IMR-90 (cell line): ENCODE results near the gene UXS1. TPM values are rescaled to one million over a fixed set of nuclear protein-coding genes. Genes with fewer than 3 reads are reported as not detected.

ENCODE experiments used
- ATAC-seq: fragments of 200-7000 bp; cut with Tn5 transposase; 2 replicates; pipeline ENCODE4 v1.9.1; 2020; ENCODE audit warnings: low read depth, mild to moderate bottlenecking, moderate library complexity
- BruUV-seq: library from RNA; stranded (reverse); fragments of 400-500 nt; replicated peaks from 2 replicates; lab custom pipeline; 2021; lab: Mats Ljungman, UMichigan
- CTCF ChIA-PET: fragments of 300-600 bp; formaldehyde crosslinking; extraction: SDS; loops from one replicate; lab custom pipeline; 2021; ENCODE audit warnings: antibody characterized with exemption; lab: Yijun Ruan, JAX
- POLR2A ChIA-PET: fragments of 300-600 bp; sonication (Branson Sonifier 250); formaldehyde crosslinking; loops from one replicate; lab custom pipeline; 2022; ENCODE audit warnings: antibody characterized with exemption; ENCODE audit not compliant: unreplicated experiment; lab: Charles Lee
- DNase-seq: peaks from one replicate; pipeline ENCODE4 v3.0.0; 2013
- H2AFZ ChIP-seq: replicated peaks from 2 replicates; pipeline ENCODE3; 2013; ENCODE audit warnings: low read length, mild to moderate bottlenecking; ENCODE audit not compliant: poor library complexity
- H2AK5ac ChIP-seq: 2 replicates; pipeline ENCODE4 v1.6.1; 2013; ENCODE audit warnings: low read depth, low read length, inconsistent platforms
- H2AK9ac ChIP-seq: replicated peaks from 2 replicates; pipeline ENCODE3; 2013; ENCODE audit warnings: mild to moderate bottlenecking, low read depth, low read length, moderate library complexity; ENCODE audit not compliant: poor library complexity
- H2BK120ac ChIP-seq: 2 replicates; pipeline ENCODE4 v1.6.1; 2013; ENCODE audit warnings: low read depth, low read length, inconsistent platforms
- H2BK15ac ChIP-seq: 3 replicates; pipeline ENCODE4 v1.6.1; 2013; ENCODE audit warnings: low read depth, low read length, inconsistent platforms
- H2BK20ac ChIP-seq: 2 replicates; pipeline ENCODE4 v1.6.1; 2013; ENCODE audit warnings: low read depth, mild to moderate bottlenecking, inconsistent platforms, low read length, moderate library complexity
- H2BK5ac ChIP-seq: 2 replicates; pipeline ENCODE4 v1.6.1; 2013; ENCODE audit warnings: mild to moderate bottlenecking, low read depth, low read length, inconsistent platforms; ENCODE audit not compliant: poor library complexity, severe bottlenecking
- H3K14ac ChIP-seq: replicated peaks from 2 replicates; pipeline ENCODE4 v1.6.1; 2013; ENCODE audit warnings: low read depth, low read length, inconsistent platforms
- H3K18ac ChIP-seq: 2 replicates; pipeline ENCODE4 v1.6.1; 2013; ENCODE audit warnings: low read depth, low read length, control low read depth
- H3K23ac ChIP-seq: 2 replicates; pipeline ENCODE4 v1.6.1; 2013; ENCODE audit warnings: low read depth, low read length, inconsistent platforms
- H3K27ac ChIP-seq: 2 replicates; pipeline ENCODE4 v1.5.1; 2013; ENCODE audit warnings: mild to moderate bottlenecking, control low read depth, low read length; ENCODE audit not compliant: insufficient read depth
- H3K27me3 ChIP-seq: 2 replicates; pipeline ENCODE4 v1.6.1; 2013; ENCODE audit warnings: low read length; ENCODE audit not compliant: control insufficient read depth, insufficient read depth
- H3K36me3 ChIP-seq: 2 replicates; pipeline ENCODE4 v1.6.1; 2013; ENCODE audit warnings: low read length, mixed read lengths; ENCODE audit not compliant: control insufficient read depth, insufficient read depth
- H3K4ac ChIP-seq: 2 replicates; pipeline ENCODE4 v1.6.1; 2013; ENCODE audit warnings: low read depth, low read length, inconsistent platforms
- H3K4me1 ChIP-seq: 2 replicates; pipeline ENCODE4 v1.6.1; 2013; ENCODE audit warnings: low read length, mixed read lengths; ENCODE audit not compliant: control insufficient read depth, insufficient read depth
- H3K4me2 ChIP-seq: 2 replicates; pipeline ENCODE4 v1.6.1; 2013; ENCODE audit warnings: low read depth, mild to moderate bottlenecking, control low read depth, low read length, moderate library complexity
- H3K4me3 ChIP-seq: 2 replicates; pipeline ENCODE4 v1.5.1; 2013; ENCODE audit warnings: low read depth, mild to moderate bottlenecking, control low read depth, low read length, moderate library complexity; ENCODE audit not compliant: insufficient read depth
- H3K56ac ChIP-seq: 2 replicates; pipeline ENCODE4 v1.6.1; 2013; ENCODE audit warnings: low read length, inconsistent platforms; ENCODE audit not compliant: insufficient read depth; ENCODE audit errors: extremely low read depth
- H3K79me1 ChIP-seq, 2 experiments: 2 replicates each; pipeline ENCODE4 v1.6.1; 2013; ENCODE audit warnings: low read length in 2 of 2, inconsistent platforms in 1 of 2, low read depth in 1 of 2
- H3K9ac ChIP-seq: 2 replicates; pipeline ENCODE4 v1.6.1; 2013; ENCODE audit warnings: low read depth, low read length, control low read depth
- H3K9me1 ChIP-seq: 2 replicates; pipeline ENCODE4 v1.6.1; 2013; ENCODE audit warnings: low read length, inconsistent platforms; ENCODE audit not compliant: insufficient read depth
- H3K9me3 ChIP-seq: 2 replicates; pipeline ENCODE4 v1.6.1; 2013; ENCODE audit warnings: low read length; ENCODE audit not compliant: control insufficient read depth, insufficient read depth
- H4K20me1 ChIP-seq: 2 replicates; pipeline ENCODE4 v1.6.1; 2013; ENCODE audit warnings: low read length, inconsistent platforms; ENCODE audit not compliant: insufficient read depth
- H4K5ac ChIP-seq: 2 replicates; pipeline ENCODE4 v1.6.1; 2013; ENCODE audit warnings: mild to moderate bottlenecking, low read depth, low read length, control low read depth
- H4K8ac ChIP-seq, 2 experiments: 2 replicates each; pipeline ENCODE4 v1.6.1; 2013; ENCODE audit warnings: low read depth in 2 of 2, low read length in 2 of 2, control low read depth in 1 of 2, inconsistent platforms in 1 of 2
- H4K91ac ChIP-seq: 2 replicates; pipeline ENCODE4 v1.6.1; 2013; ENCODE audit warnings: low read depth, low read length, inconsistent platforms; ENCODE audit not compliant: insufficient read depth
- CEBPB ChIP-seq: IDR thresholded peaks from 2 replicates; pipeline ENCODE4 v1.6.1; 2012; ENCODE audit warnings: low read depth, low read length, improper control_type of control experiment
- CHD1 ChIP-seq: IDR thresholded peaks from 2 replicates; pipeline ENCODE4 v1.6.1; 2012; ENCODE audit warnings: low read depth, low read length, improper control_type of control experiment
- ELK1 ChIP-seq: fragments of 150-350 bp; IDR thresholded peaks from 2 replicates; pipeline ENCODE4 v1.6.1; 2016; ENCODE audit warnings: low read depth, mild to moderate bottlenecking, low read length, moderate library complexity, borderline replicate concordance
- FOS ChIP-seq: fragments of 150-350 bp; IDR thresholded peaks from 2 replicates; pipeline ENCODE4 v1.6.1; 2016; ENCODE audit warnings: low read depth, low read length
- MXI1 ChIP-seq: IDR thresholded peaks from 2 replicates; pipeline ENCODE4 v1.6.1; 2012; ENCODE audit warnings: low read depth, mild to moderate bottlenecking, low read length, moderate library complexity, borderline replicate concordance
- POLR2A ChIP-seq: IDR thresholded peaks from 2 replicates; pipeline ENCODE4 v1.6.1; 2012; ENCODE audit warnings: mild to moderate bottlenecking, low read depth, low read length
- USF2 ChIP-seq: fragments of 150-350 bp; IDR thresholded peaks from 2 replicates; pipeline ENCODE4 v1.6.1; 2017; ENCODE audit warnings: mild to moderate bottlenecking, antibody characterized with exemption, low read length, low read depth
- WGBS, 2 experiments: methylation state at CpG; one replicate each; pipeline versions ENCODE4 v1.1.5 to v1.1.7; 2013; ENCODE audit warnings: missing lambda C conversion rate in 2 of 2; ENCODE audit not compliant: insufficient read length in 1 of 2; ENCODE audit errors: extremely low coverage in 2 of 2; 5-methylcytosine and 5-hydroxymethylcytosine counted together
- dilution Hi-C: fragments of 300-500 bp; cut with HindIII; formaldehyde crosslinking; loops from one replicate; pipeline ENCODE4 v1.14.3; 2018; ENCODE audit warnings: low sequenced_read_pairs; ENCODE audit not compliant: unreplicated experiment
- in situ Hi-C: fragments of 300-500 bp; cut with MboI; formaldehyde crosslinking; loops from 3 replicates; pipeline ENCODE4 v1.14.3; 2019; ENCODE audit warnings: low sequenced_read_pairs, inconsistent platforms, mixed read lengths
- intact Hi-C: fragments of 100-400 bp; cut with micrococcal nuclease; formaldehyde crosslinking; loops from 2 replicates; pipeline ENCODE4 v1.10.0; 2022
- polyA plus RNA-seq, 3 experiments: library from polyadenylated mRNA; depleted of rRNA; stranded (reverse); fragments of >200 nt; gene quantifications; 2 replicates each; pipeline ENCODE4 v1.2.3, GENCODE V29; 2012; ENCODE audit warnings: low replicate concordance in 1 of 3
- total RNA-seq: library from RNA; depleted of rRNA; stranded (reverse); fragments of >200 nt; gene quantifications from 2 replicates; pipeline ENCODE4 v1.2.3, GENCODE V29; 2012
- TF ChIP-seq, protein P1 (sequence below): conservative IDR thresholded peaks from 2 replicates; pipeline ENCODE4 v1.5.1; 2012; ENCODE audit warnings: mild to moderate bottlenecking, low read depth, low read length, improper control_type of control experiment

Gene UXS1
- total and polyA plus RNA-seq, 2 of the 4 experiments (the other 2 are of a cell fraction), result 33.7 to 54.3 TPM

DNA sequence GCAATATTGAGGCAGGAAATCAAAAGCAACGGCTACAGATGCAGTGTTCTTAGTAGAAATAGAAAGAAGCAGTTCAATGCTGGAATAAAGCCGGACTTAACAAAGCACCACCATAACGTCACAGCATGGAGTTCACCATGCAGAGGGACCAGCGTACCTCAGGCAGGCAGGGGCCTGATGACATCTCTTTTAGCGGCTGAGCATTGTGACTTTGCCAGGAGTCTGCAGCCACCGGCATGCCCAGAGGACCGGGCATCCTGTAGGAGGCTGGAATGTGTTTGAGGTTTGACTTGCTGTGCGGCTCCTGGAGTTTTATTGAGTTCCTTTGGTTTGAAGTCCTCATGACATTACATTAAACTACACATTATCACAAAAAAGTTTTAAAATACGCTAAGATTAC is 139.8 kb downstream of the UXS1 start:
- H2BK15ac ChIP-seq, result no peak overlapping the region
- no TSS peak for BruUV-seq
- H3K9ac ChIP-seq, result no peak overlapping the region
- WGBS, 2 experiments, result 74% methylated on average over 3 of the region's 9 CpGs; no CpG with 5 or more reads in 1 of the 2 experiments
- intact Hi-C loops (no loop called here), dilution Hi-C loops (no loop called here), in situ Hi-C loops (no loop called here)
- no peak overlapping the region for H2BK120ac ChIP-seq
- H4K8ac ChIP-seq, result no peak overlapping the region
- TF ChIP-seq MXI1 (no peak), FOS (no peak), ELK1 (no peak), CHD1 (no peak), USF2 (no peak), CEBPB (no peak), POLR2A (no peak)
- TF ChIP-seq, protein P1, sequence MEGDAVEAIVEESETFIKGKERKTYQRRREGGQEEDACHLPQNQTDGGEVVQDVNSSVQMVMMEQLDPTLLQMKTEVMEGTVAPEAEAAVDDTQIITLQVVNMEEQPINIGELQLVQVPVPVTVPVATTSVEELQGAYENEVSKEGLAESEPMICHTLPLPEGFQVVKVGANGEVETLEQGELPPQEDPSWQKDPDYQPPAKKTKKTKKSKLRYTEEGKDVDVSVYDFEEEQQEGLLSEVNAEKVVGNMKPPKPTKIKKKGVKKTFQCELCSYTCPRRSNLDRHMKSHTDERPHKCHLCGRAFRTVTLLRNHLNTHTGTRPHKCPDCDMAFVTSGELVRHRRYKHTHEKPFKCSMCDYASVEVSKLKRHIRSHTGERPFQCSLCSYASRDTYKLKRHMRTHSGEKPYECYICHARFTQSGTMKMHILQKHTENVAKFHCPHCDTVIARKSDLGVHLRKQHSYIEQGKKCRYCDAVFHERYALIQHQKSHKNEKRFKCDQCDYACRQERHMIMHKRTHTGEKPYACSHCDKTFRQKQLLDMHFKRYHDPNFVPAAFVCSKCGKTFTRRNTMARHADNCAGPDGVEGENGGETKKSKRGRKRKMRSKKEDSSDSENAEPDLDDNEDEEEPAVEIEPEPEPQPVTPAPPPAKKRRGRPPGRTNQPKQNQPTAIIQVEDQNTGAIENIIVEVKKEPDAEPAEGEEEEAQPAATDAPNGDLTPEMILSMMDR, result no peak
- no peak overlapping the region for H3K4me3 ChIP-seq
- no peak overlapping the region for H2AK9ac ChIP-seq
- H3K36me3 ChIP-seq, result no peaks in the 10 kb centered on the region
- ChIA-PET CTCF (no interaction called here), POLR2A (no interaction called here)
- no peak overlapping the region for H4K91ac ChIP-seq
- no peak for ATAC-seq
- no peaks in the 10 kb centered on the region for H3K4me1 ChIP-seq
- no peak overlapping the region for H3K14ac ChIP-seq
- H3K27me3 ChIP-seq, result peaks cover 14% of the 10 kb centered on the region
- no peak overlapping the region for H3K4ac ChIP-seq
- no peak overlapping the region for H3K18ac ChIP-seq
- no peak overlapping the region for H3K56ac ChIP-seq
- no peaks in the 10 kb centered on the region for H3K9me1 ChIP-seq
- H2BK20ac ChIP-seq, result no peak overlapping the region
- no peak overlapping the region for H2AK5ac ChIP-seq
- no peaks in the 10 kb centered on the region for H4K20me1 ChIP-seq
- no peak overlapping the region for H2AFZ ChIP-seq
- no peak overlapping the region for H3K23ac ChIP-seq
- no peak overlapping the region for H4K5ac ChIP-seq
- DNase-seq, result no peak
- 0 out of 2 replicates have a peak, but pooled peaks cover 3% of the 10 kb centered on the region for H3K9me3 ChIP-seq
- no peaks in the 10 kb centered on the region for H3K79me1 ChIP-seq
- H2BK5ac ChIP-seq, result no peak overlapping the region
- H3K27ac ChIP-seq, result no peak overlapping the region
- no peak overlapping the region for H3K4me2 ChIP-seq
